ENCODE data around the gene MRRF. TPM values are rescaled to one million over a fixed set of nuclear protein-coding genes. Genes with fewer than 3 reads are reported as not detected.

The MRRF gene
- polyA plus RNA-seq, 1 donor (not counting 4 experiments of a cell fraction or from before 2014, with no cell fraction given): 82.6 TPM

- Histone ChIP-seq H3K36me3 (ENCODE audit: control insufficient read depth in 2 of 2, extremely low read depth in 1 of 2, insufficient read depth in 2 of 2, low read length in 2 of 2) (no peaks in the 10 kb centered on the region), H3K79me2 (ENCODE audit: control insufficient read depth, insufficient read depth, low read length) (no peaks in the 10 kb centered on the region), H3K27ac (ENCODE audit: control insufficient read depth, insufficient read depth, low read length) (no peak overlapping the region), H3K27me3 (ENCODE audit: control insufficient read depth, extremely low read depth, insufficient read depth, low read length) (no peaks in the 10 kb centered on the region), H3K9me1 (ENCODE audit: control insufficient read depth, extremely low read depth, insufficient read depth, low read length) (no peaks in the 10 kb centered on the region), H3K9ac (ENCODE audit: control insufficient read depth, extremely low read depth, insufficient read depth, low read length) (no peak overlapping the region), H3K4me3 (ENCODE audit: control insufficient read depth in 2 of 3, extremely low read depth in 1 of 3, insufficient read depth in 2 of 3, low read depth in 1 of 3, low read length in 3 of 3) (no peak overlapping the region), H3K4me1 (ENCODE audit: control insufficient read depth, extremely low read depth, insufficient read depth, low read length) (peaks cover 11% of the 10 kb centered on the region), H4K20me1 (ENCODE audit: control insufficient read depth, extremely low read depth, insufficient read depth, low read length) (no peaks in the 10 kb centered on the region), H3K4me2 (ENCODE audit: control insufficient read depth, extremely low read depth, insufficient read depth, low read depth, low read length) (no peak overlapping the region), H2AFZ (ENCODE audit: control insufficient read depth, low read length) (no peak overlapping the region), H3K9me3 (ENCODE audit: control insufficient read depth, low read depth, low read length) (no peaks in the 10 kb centered on the region)
- dilution Hi-C loops (cut with MboI; ENCODE audit: extremely low pct_ligation_motif_present, low sequenced_read_pairs): no loop called here
- DNase-seq (ENCODE audit: low read depth, low spot score) (no peak), FAIRE-seq (no peak)
- TF ChIP-seq CTCF (optimal IDR thresholded peaks at IDR 0.05 in 1 of 3, IDR thresholded peaks at IDR 0.05 in 1 of 3, conservative IDR thresholded peaks at IDR 0.05 in 1 of 3; ENCODE audit: extremely low read depth in 1 of 3, insufficient read depth in 2 of 3, low read length in 3 of 3) (no peak), EZH2 (IDR thresholded peaks at IDR 0.05; ENCODE audit: low read length) (no peak)
Observed at GRCh38 chr9:122377241-122378164, 112.8 kb downstream of the MRRF start.

GRCh38 chr9:122378236-122378635 is 113.6 kb downstream of the MRRF start:
- Histone ChIP-seq H3K4me2 (ENCODE audit: control insufficient read depth, extremely low read depth, insufficient read depth, low read depth, low read length) (no peak overlapping the region), H3K9ac (ENCODE audit: control insufficient read depth, extremely low read depth, insufficient read depth, low read length) (no peak overlapping the region), H2AFZ (ENCODE audit: control insufficient read depth, low read length) (no peak overlapping the region), H3K4me3 (ENCODE audit: control insufficient read depth in 2 of 3, extremely low read depth in 1 of 3, insufficient read depth in 2 of 3, low read depth in 1 of 3, low read length in 3 of 3) (no peak overlapping the region), H3K9me1 (ENCODE audit: control insufficient read depth, extremely low read depth, insufficient read depth, low read length) (no peaks in the 10 kb centered on the region), H3K79me2 (ENCODE audit: control insufficient read depth, insufficient read depth, low read length) (no peaks in the 10 kb centered on the region), H3K27me3 (ENCODE audit: control insufficient read depth, extremely low read depth, insufficient read depth, low read length) (no peaks in the 10 kb centered on the region), H3K9me3 (ENCODE audit: control insufficient read depth, low read depth, low read length) (no peaks in the 10 kb centered on the region), H3K4me1 (ENCODE audit: control insufficient read depth, extremely low read depth, insufficient read depth, low read length) (peaks cover 15% of the 10 kb centered on the region), H3K27ac (ENCODE audit: control insufficient read depth, insufficient read depth, low read length) (no peak overlapping the region), H3K36me3 (ENCODE audit: control insufficient read depth in 2 of 2, extremely low read depth in 1 of 2, insufficient read depth in 2 of 2, low read length in 2 of 2) (no peaks in the 10 kb centered on the region), H4K20me1 (ENCODE audit: control insufficient read depth, extremely low read depth, insufficient read depth, low read length) (no peaks in the 10 kb centered on the region)
- dilution Hi-C loops (cut with MboI; ENCODE audit: extremely low pct_ligation_motif_present, low sequenced_read_pairs): no loop called here
- DNase-seq (ENCODE audit: low read depth, low spot score) (no peak), FAIRE-seq (no peak)
- TF ChIP-seq CTCF (optimal IDR thresholded peaks at IDR 0.05 in 1 of 3, IDR thresholded peaks at IDR 0.05 in 1 of 3, conservative IDR thresholded peaks at IDR 0.05 in 1 of 3; ENCODE audit: extremely low read depth in 1 of 3, insufficient read depth in 2 of 3, low read length in 3 of 3) (no peak), EZH2 (IDR thresholded peaks at IDR 0.05; ENCODE audit: low read length) (no peak)

Measured in keratinocyte (primary cell).